Measurements from ENCODE around the gene ALOX12. TPM values are rescaled to one million over a fixed set of nuclear protein-coding genes. Genes with fewer than 3 reads are reported as not detected.

ALOX12 gene
- total and polyA plus RNA-seq, 8 donors, result 0.92 to 3.4 TPM; not detected in 6

GRCh38 chr17:6998855-6999508 lies 3.1 kb downstream of the ALOX12 start:
- Histone ChIP-seq H3K4me3 (no peak overlapping the region), H3K27ac (no peak overlapping the region), H3K9me3 (no peaks in the 10 kb centered on the region), H3K4me1 (peaks cover 12 to 20% (median 15%) of the 10 kb centered on the region in 4 donors), H3K36me3 (peaks cover 27 to 72% (median 69%) of the 10 kb centered on the region in 4 donors), H3K27me3 (peaks cover 0 to 9% (median 0%) of the 10 kb centered on the region in 3 donors)
- TF ChIP-seq CTCF (IDR thresholded peaks at IDR 0.05), result no peak
- TF ChIP-seq POLR2AphosphoS5 (IDR thresholded peaks at IDR 0.05), result no peak
- no peak for TF ChIP-seq POLR2A (IDR thresholded peaks at IDR 0.05)
- no peak for TF ChIP-seq EP300 (IDR thresholded peaks at IDR 0.05)
- 79 to 86% (median 83%) methylated on average over 11 of the region's 11 CpGs for WGBS, 5 donors
- intact Hi-C loops (cut with DNase I; ENCODE audit: low total_unique reads), result no loop called here
- DNase-seq, result no peak

- Histone ChIP-seq H3K4me3 (no peak overlapping the region), H3K9me3 (no peaks in the 10 kb centered on the region), H3K27me3 (no peaks in the 10 kb centered on the region), H3K4me1 (peaks cover 1 to 9% (median 2%) of the 10 kb centered on the region in 4 donors), H3K36me3 (peaks cover 29 to 72% (median 70%) of the 10 kb centered on the region in 4 donors), H3K27ac (no peak overlapping the region)
- intact Hi-C loops (cut with DNase I; ENCODE audit: low total_unique reads), result loop anchor here (5.0 to 10.0 kb wide), 2 partner anchors 84 to 337 kb away; no protein-coding TSS in a partner anchor
- no peak for TF ChIP-seq POLR2AphosphoS5 (IDR thresholded peaks at IDR 0.05)
- no peak for TF ChIP-seq POLR2A (IDR thresholded peaks at IDR 0.05)
- TF ChIP-seq CTCF (IDR thresholded peaks at IDR 0.05), result peak in 3 of 7 experiments; percentile 26 to 32 (median 30)
- 75 to 78% (median 76%) methylated on average over 10 of the region's 10 CpGs for WGBS, 5 donors
- DNase-seq, result peak in 1 of 2 donors; percentile 56
Measured at GRCh38 chr17:7001318-7001961, 5.6 kb downstream of the ALOX12 start.

- intact Hi-C loops (cut with DNase I; ENCODE audit: low total_unique reads), result loop anchor here (5.0 to 10.0 kb wide), 2 partner anchors 85 to 338 kb away; no protein-coding TSS in a partner anchor
- Histone ChIP-seq H3K4me1 (peaks cover 0 to 5% (median 2%) of the 10 kb centered on the region in 4 donors), H3K36me3 (peaks cover 34 to 73% (median 72%) of the 10 kb centered on the region in 4 donors)
Measured at GRCh38 chr17:7002288-7003047, 6.6 kb downstream of the ALOX12 start.

More at GRCh38 chr17:7002288-7003047, 6.6 kb downstream of the ALOX12 start:
- Histone ChIP-seq H3K27me3 (no peaks in the 10 kb centered on the region), H3K4me3 (no peak overlapping the region), H3K9me3 (no peaks in the 10 kb centered on the region), H3K27ac (no peak overlapping the region)
- TF ChIP-seq EP300 (IDR thresholded peaks at IDR 0.05) (no peak), CTCF (IDR thresholded peaks at IDR 0.05) (no peak), POLR2A (IDR thresholded peaks at IDR 0.05) (no peak), POLR2AphosphoS5 (IDR thresholded peaks at IDR 0.05) (no peak)
- no peak for DNase-seq
- 87 to 97% (median 91%) methylated on average over 6 of the region's 6 CpGs for WGBS, 5 donors

Measured in stomach (tissue), 9 donors.